Stimulated activated CD8-positive, alpha-beta memory T cell treated with anti-CD3 and anti-CD28 coated beads, Interleukin-12 subunit alpha, Interleukin-12 subunit beta, amount 100 ng/mL, for 24 hours (primary cell): Measurements from ENCODE around the gene GUCD1.
A peak's percentile ranks its signal among the peaks of the same experiment; 100 is the strongest.
"Not testable (repeated sequence)": the region's sequence is repeated elsewhere in the genome, so short reads cannot be mapped to it uniquely, and the experiment has no call there.

ENCODE experiments used
- DNase-seq: peaks from one replicate; pipeline ENCODE4 v3.0.0-alpha.2; 2020; ENCODE audit errors: extremely low read depth

The GUCD1 gene

DNA sequence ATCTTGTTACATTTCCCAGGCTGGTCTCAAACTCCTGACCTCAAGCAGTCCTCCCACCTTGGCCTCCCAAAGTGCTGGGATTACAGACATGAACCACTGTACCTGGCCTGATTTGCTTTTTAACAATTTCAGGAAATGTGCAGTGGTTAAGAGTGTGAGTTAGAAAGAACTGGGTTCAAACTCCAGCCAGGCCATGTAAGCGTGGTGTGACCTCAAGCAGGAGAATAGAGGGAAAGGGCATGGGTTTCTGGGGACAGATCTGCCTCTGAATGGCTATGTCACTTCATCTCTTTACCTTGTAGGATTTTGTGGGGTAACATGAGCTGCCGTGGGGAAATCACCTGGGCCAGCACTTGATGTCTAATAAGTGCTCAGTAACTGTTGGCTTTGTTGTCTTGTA is 10.1 kb upstream of the GUCD1 start:
- no peak for DNase-seq

DNA sequence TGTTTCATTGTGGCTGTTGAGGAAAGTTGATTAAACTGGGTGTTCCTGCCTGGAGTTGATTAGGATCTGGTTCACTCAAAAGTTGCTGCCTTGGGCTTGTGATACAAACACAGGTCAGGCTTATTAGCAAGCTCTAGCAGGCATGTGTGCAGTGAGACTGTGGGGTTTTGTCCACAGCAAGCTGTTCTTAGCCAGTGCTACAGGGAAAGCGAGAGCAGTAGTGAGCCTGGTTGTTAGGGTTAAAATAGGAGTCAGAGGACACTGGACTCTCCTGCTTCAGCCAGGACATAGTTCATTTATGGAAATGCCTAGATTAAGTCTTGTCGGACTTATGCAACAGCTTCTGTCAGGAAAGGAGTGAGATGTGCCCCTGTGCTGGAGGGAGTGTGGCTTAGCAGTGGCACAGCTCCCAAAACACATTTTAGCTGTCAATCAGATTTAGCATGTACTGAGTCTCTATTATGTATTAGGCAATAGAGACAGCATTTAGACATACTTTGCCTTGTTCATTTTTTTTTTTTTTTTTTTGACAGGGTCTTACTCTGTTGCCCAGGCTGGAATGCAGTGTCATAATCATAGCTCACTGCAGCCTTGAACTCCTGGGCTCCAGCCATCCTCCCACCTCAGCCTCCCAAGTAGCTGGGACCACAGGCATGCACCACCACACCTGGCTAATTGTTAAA is 9.6 kb upstream of the GUCD1 start:
- DNase-seq: no peak

DNA sequence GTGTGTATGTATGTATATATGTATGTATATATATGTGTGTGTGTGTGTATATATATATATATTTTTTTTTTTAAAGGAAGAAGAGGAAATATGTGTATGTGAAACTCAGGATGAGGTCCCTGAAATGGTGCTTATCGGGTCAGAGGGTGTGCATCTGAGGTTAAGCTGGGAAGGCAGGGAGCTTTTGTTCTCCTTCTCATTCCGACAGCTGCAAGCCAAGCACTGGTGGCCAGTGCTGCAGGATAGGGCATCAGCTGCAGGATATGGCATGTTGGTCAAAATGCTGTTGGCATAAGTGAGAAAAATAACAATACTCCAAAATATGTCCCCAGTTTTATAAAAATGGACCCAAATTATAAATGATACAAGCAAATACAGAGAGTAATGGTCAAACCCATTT is 8.3 kb upstream of the GUCD1 start:
- DNase-seq: no peak

- no peak for DNase-seq
Measured at GRCh38 chr22:24559471-24559870, 4.5 kb upstream of the GUCD1 start.

DNA sequence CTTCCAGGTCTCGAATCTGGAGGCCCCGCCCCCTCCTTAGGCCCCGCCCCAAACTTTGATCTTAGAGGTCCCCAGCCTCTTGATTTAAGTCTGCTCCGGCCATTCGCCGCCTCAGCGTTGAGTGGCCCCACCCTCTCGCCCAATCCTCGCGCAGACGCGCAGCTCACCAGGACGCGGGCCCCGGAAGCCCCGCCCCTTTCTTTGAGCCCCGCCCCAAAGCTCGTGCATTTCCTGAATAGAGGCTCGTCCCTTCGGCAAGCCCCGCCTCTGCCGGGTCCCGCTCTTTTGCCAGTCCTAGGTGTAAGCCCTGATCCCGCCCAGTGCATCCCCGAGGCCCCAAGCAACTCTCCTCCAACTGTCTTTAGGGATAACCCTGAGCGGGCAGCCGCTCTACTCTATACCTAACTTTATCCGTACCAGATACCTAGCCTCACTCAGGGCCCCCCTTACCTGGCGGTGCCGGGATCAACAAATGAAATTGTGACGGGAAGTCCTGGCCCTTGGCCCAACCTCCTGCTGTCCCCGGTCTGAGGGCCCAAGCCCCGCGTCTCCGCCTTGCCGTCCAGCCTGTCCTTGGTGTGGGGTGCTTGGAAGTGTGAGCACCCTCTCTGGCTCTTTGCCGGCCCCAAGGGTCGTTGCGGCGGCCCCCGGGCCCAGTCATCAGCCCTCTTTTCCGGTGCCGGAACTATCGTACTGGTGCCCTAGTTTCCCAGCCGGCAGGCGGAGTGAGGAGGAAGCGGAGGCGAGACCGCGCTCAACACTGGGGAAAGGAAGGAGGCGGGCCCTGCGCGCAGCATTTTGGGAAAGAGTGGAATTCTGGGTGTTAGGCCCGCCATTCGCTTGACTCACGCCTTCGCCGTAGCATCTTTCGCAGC is 464 bp upstream of the GUCD1 start, which contains the start of gene SNRPD3:
Gene SNRPD3, plus strand, starts transcription at position 835 of the 875 bp plus-strand sequence. CDS start 1,676 bp downstream, outside the sequence.
- peak; percentile 99 for DNase-seq

- no peak for DNase-seq
Measured at GRCh38 chr22:24553597-24554312, 1.2 kb downstream of the GUCD1 start.

DNA sequence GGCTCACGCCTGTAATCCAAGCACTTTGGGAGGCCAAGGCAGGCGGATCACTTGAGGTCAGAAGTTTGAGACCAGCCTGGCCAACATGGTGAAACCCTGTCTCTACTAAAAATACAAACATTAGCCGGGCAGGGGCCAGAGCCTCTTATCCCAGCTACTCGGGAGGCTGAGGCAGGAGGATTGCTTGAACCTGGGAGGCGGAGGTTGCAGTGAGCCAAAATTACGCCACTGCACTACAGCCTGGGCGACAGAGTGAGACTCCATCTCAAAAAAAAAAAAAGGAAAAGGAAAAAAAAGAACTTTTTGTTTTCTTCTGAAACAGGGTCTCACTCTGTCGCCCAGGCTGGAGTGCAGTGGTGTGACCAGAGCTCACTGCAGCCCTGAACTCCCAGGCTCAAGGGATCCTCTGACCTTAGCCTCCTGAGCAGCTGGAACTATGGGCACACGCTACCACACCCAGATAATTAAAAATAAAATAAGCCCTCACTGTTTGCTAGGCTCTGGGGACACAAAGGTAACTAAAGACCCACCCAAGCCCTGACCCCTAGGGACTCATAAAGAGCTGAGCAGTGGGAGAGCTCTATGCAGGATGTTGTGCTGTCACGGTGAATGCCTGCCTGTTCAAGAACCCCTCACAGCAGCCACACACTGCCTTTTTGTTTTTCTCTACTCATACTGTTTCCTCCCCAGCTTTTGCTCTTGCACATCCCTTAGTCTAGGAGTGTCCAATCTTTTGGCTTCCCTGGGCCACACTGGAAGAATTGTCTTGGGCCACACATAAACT is 2.2 kb downstream of the GUCD1 start:
- DNase-seq: not testable (repeated sequence)

- DNase-seq: no peak
Measured at GRCh38 chr22:24550902-24551435, 4.0 kb downstream of the GUCD1 start.

GRCh38 chr22:24550028-24550901 is 4.7 kb downstream of the GUCD1 start:
- no peak for DNase-seq

DNA sequence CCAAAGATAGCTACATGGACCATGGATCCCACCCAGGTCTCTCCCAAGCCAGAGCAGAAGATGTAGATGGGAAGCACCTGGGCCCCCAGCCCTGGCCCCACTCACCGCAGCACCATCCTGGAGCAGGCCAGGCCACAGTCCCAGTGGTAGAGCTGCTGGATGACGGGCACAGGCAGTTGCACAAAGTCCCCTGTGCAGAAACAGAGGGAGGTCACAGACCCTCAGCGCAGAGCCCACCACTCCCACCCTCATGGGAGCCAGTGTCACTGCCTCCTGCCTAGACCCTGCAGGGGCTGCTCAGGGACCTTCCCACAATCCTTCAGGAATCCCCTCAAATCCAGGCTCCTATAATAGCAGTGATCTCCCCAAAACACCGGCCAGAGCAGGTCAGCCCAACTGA is 6.1 kb downstream of the GUCD1 start:
- DNase-seq: no peak

DNA sequence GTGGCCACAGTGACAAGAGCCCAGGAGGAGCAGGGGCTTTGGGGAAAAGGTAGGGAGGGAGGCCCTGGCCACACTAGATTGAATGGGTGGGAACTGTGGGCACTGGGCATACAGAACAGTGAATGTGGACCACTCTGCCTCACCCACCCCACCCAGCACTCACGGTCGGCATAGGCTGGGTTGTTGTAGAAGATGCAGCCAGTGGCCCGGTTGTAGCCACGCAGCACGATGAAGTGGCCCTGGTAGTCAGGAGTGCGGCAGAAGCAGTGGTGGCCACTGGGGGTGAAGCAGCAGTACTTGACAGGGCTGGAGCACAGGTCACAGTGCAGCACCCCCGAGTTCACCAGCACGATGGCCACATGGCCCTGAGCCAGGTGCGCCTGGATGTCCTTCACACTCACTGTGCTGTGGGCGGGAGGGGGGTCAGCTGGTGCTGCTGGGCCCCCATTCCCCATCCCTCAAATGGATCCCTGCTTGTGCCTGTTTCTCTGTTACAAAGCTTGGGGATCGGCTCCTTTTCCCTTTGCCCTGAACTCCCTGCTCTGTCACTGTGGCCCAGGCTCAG is 11.2 kb downstream of the GUCD1 start:
- DNase-seq: no peak

DNA sequence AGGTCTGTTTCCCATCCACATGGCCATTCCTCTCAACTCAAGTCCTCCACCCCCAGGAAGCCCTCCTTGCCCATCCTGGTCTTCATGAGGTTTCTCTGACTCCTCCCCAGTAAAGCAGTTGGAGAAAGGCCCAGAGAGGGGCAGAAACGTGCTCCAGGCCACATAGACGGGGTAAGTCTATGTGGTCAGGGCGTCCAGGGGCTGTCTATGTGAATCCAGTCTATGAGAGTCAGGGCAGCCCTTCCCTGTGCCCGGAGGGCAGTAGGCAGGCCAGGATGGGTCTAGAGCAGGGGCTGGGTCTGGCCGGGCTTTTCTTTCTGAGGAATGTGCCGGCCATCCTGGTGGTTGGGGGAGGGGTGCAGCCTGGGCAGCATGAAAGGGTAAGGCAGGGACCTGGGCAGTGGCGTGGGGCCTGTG is 11.7 kb downstream of the GUCD1 start:
- no peak for DNase-seq

DNA sequence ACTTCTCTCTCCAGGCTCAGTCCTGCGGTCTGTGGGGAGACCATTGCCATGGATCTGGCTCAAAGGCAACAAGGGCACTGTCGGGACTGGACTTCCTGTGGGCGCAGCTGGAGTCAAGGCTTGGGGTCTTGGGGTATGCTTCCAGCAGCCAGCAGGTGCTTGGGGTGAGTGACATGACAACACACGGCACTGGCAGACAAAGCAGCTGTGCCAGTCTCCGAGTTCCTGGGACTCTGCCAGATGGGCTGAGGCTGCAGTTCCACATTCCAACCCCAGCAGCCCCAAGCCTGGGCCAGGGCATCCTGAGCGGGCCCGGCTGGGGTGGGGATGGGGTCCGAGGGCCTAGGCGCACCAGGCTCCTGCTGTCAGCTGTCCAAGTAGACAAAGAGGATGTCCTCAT is 12.3 kb downstream of the GUCD1 start:
- DNase-seq: no peak

DNA sequence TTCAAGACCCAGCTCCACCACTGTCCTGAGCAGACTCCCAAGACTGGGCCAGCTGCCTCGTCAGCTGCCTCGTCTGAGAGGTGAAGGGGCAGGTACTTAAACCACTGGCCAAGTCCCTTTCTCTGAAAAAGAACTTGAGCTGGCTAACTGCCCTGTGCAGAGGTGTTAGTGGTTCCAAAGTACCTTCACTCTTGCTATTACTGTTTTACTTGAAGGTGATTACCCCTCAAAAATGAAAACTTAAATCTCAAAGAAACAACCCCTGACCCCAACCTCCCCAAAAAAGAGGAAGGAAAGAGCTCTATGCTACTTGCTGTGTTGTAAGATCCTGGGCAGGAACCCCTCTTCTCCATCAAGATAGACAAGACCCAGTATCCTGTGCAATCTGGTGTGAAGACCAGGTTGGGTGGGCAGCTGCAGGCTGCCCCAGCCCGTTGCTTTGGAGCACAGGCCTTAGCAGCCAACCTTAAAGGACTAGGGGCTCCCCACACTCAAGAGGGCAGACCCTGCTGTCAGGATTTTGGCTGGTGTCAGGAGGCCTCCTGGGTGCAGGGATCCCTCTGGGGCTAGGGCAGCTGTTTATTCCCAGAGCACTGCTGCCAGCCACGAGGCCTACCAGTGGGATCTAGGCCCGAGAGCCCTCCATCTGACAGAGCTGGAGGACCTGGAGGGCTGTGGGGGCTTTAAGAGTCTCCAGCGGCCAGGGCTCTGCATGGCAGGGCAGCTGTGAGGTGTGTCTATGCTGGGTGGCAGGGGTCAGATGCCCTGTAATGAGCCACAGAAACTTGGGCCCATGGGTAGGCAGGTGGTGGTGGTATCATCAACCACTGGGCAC is 13.0 kb downstream of the GUCD1 start:
- DNase-seq: no peak

DNA sequence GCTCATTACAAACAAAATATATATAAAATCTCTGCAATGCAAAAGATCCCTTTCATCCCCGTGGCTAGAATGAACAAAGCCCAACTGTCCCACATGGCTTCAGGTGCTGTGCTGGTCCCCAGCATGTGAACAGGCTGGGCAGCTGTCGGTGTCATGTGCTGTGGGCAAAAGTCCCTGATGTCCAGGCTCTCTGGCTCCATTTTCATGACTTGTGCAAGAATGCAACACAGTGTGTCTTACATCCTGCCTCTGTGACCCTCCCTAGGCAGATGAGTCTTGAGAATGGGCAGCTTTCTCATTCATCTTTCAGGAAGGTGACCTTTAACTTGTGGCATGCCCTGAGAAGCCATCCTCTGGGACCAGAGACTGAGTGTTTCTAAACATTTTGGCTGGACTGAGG is 14.5 kb downstream of the GUCD1 start:
- DNase-seq: no peak

DNA sequence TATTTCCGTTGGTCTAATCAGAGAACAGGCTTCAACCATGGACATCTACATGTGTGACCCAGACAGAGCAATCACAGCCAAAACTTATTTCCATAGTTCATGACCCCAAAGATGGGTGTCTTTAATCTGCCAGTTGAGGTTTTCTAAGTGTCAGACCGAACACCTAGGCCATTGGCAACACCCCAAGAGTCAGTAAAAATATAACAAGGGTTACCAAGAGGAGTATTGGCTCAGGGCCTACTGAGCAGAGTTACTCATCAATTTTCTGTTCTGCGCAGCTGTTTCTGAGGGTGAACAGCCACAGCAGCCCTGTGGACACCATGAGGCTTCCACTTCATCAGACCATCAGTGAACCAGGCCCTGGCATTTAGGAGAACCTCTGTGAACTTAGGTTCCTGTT is 18.8 kb downstream of the GUCD1 start:
- DNase-seq: no peak

GRCh38 chr22:24535348-24535747 is 19.6 kb downstream of the GUCD1 start:
- no peak for DNase-seq

GRCh38 chr22:24532075-24532474 is 22.9 kb downstream of the GUCD1 start:
- no peak for DNase-seq

- not testable (repeated sequence) for DNase-seq
Measured at GRCh38 chr22:24530968-24531367, 24.0 kb downstream of the GUCD1 start.
